Measurements from ENCODE around the gene ANAPC15.
A peak's percentile ranks its signal among the peaks of the same experiment; 100 is the strongest.
"Not testable (repeated sequence)": the region's sequence is repeated elsewhere in the genome, so short reads cannot be mapped to it uniquely, and the experiment has no call there.

The ANAPC15 gene

DNA sequence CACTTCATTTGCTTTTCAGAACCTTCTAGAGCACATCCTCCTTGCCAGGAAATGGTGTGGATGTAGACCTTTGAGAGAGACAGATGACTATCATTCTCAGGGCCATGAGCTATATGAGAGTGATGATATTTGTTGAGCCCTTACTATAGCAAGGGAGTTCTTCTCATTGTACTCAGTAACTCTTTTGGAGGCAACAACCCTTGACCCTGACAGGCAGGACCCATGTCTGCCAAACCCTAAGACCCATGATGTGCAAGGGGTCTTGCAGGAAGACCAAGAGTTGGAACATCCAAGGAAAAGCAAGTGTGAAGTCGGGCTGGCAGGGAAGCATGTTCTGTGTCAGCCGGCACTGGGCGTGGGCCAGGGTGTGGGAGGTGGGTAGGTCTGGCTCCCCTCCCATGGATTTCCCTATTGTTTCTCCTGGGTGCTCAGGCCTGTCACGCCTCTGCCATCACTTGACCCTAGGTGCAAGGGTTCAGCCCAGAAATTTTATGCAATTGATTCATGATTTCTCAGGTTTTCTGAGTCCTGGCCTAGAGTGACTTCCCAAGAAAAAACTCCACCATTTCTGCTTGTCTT lies 24.3 kb upstream of the ANAPC15 start:
- H3K4me1 Mint-ChIP-seq (ENCODE audit: low read depth): peaks cover 7% of the 10 kb centered on the region
- no peak overlapping the region for H3K27ac Mint-ChIP-seq
- peaks cover 5% of the 10 kb centered on the region for H3K27me3 Mint-ChIP-seq
- H3K36me3 Mint-ChIP-seq: no peaks in the 10 kb centered on the region
- H3K4me3 Mint-ChIP-seq: no peak overlapping the region
- no peaks in the 10 kb centered on the region for H3K9me3 Mint-ChIP-seq (ENCODE audit: low read depth)

DNA sequence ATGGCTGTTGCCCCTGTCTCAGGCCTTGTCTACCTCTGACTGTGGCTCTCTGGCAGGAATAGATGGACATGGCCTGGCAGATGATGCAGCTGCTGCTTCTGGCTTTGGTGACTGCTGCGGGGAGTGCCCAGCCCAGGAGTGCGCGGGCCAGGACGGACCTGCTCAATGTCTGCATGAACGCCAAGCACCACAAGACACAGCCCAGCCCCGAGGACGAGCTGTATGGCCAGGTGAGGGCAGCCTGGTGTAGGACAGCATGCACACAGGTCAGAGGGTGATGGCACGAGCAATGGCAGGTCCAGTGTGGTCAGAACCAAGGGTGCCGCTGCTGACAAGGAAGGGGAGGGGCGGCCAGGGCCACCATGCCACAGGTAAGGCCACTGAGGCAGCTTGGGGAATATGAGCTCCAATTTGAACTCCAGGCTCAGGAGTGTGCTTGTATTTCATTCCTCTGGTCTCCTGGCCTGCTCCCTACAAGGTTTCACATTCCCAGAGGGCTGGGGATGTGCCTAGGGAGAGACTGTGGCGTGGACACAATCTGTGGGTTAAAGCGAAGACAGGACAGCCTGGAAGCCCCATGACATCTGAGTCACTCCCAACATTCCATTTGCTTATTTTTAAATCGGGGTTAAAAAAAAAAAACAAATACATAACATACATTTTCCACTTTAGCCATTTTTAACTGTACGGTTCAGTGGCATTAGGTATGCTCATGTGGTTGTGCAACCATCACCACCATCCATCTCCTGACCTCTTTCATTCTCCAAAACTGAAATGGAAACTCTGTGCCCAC lies 23.6 kb upstream of the ANAPC15 start:
- no peak overlapping the region for H3K4me3 Mint-ChIP-seq
- H3K9me3 Mint-ChIP-seq (ENCODE audit: low read depth): no peaks in the 10 kb centered on the region
- peaks cover 5% of the 10 kb centered on the region for H3K27me3 Mint-ChIP-seq
- peaks cover 3% of the 10 kb centered on the region for H3K4me1 Mint-ChIP-seq (ENCODE audit: low read depth)
- no peak overlapping the region for H3K27ac Mint-ChIP-seq
- no peaks in the 10 kb centered on the region for H3K36me3 Mint-ChIP-seq

DNA sequence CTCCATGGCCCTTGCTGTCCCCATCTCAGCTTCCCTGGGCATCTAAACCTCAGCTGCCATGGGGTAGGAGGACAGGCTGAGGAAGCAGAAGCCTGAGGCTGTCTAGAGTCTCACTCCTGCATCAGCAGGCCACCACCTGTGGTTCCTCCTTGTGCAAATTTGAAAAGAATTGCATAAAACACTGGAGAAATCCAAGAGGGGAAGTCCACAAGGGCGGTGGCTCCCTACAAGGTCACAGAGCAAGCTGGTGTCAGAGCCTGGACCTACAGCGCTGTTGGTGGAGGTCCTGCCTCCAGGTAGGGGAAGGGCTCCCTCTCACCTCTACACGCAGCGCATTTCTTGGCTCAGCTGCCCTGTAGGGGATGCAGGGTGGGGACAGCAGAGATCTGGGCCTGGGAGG lies 23.0 kb upstream of the ANAPC15 start, which contains the start of gene FOLR3:
Gene FOLR3, plus strand, starts transcription at position 253 of the 400 bp plus-strand sequence. CDS start 228 bp downstream, outside the sequence.
- not testable (repeated sequence) for H3K4me3 Mint-ChIP-seq; H3K27ac Mint-ChIP-seq; H3K36me3 Mint-ChIP-seq; H3K27me3 Mint-ChIP-seq; H3K4me1 Mint-ChIP-seq (ENCODE audit: low read depth); H3K9me3 Mint-ChIP-seq (ENCODE audit: low read depth)

- peaks cover 14% of the 10 kb centered on the region for H3K9me3 Mint-ChIP-seq (ENCODE audit: low read depth)
- H3K27me3 Mint-ChIP-seq: peaks cover 4% of the 10 kb centered on the region
- no peaks in the 10 kb centered on the region for H3K4me1 Mint-ChIP-seq (ENCODE audit: low read depth)
- H3K27ac Mint-ChIP-seq: no peak overlapping the region
- H3K4me3 Mint-ChIP-seq: no peak overlapping the region
- peaks cover 14% of the 10 kb centered on the region for H3K36me3 Mint-ChIP-seq
Observed at GRCh38 chr11:72132646-72133045, 20.2 kb upstream of the ANAPC15 start.

- Mint-ChIP-seq H3K4me1 (ENCODE audit: low read depth) (no peaks in the 10 kb centered on the region), H3K9me3 (ENCODE audit: low read depth) (peaks cover 18% of the 10 kb centered on the region), H3K4me3 (no peak overlapping the region), H3K27me3 (peaks cover 4% of the 10 kb centered on the region), H3K36me3 (peaks cover 14% of the 10 kb centered on the region), H3K27ac (no peak overlapping the region)
Observed at GRCh38 chr11:72129381-72129780, 16.9 kb upstream of the ANAPC15 start.

DNA sequence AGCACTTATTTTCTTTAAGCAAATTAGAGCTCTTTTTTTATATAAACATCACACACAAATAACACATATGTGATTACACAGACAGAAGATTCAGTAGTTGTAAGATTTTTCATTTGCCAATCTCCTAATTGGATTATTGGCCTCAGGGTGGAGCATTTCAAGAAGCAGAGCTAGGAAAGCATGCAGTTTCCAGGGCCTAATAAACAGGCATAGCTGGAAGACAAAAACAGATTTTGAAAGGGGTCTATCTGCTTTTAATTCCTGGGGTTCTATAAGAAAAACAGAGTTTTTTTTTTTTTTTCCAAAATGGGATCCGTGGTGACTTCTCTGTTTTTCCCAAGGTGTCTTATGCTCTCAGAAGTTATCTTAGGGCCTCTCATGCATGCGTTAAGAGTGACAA lies 15.4 kb upstream of the ANAPC15 start:
- Mint-ChIP-seq H3K36me3 (peaks cover 14% of the 10 kb centered on the region), H3K4me3 (no peak overlapping the region), H3K27ac (no peak overlapping the region), H3K9me3 (ENCODE audit: low read depth) (peaks cover 18% of the 10 kb centered on the region), H3K4me1 (ENCODE audit: low read depth) (no peaks in the 10 kb centered on the region), H3K27me3 (peaks cover 4% of the 10 kb centered on the region)

- H3K27ac Mint-ChIP-seq: no peak overlapping the region
- no peak overlapping the region for H3K4me3 Mint-ChIP-seq
- peaks cover 1% of the 10 kb centered on the region for H3K27me3 Mint-ChIP-seq
- no peaks in the 10 kb centered on the region for H3K4me1 Mint-ChIP-seq (ENCODE audit: low read depth)
- peaks cover 14% of the 10 kb centered on the region for H3K36me3 Mint-ChIP-seq
- peaks cover 18% of the 10 kb centered on the region for H3K9me3 Mint-ChIP-seq (ENCODE audit: low read depth)
Observed at GRCh38 chr11:72125956-72126355, 13.5 kb upstream of the ANAPC15 start.

DNA sequence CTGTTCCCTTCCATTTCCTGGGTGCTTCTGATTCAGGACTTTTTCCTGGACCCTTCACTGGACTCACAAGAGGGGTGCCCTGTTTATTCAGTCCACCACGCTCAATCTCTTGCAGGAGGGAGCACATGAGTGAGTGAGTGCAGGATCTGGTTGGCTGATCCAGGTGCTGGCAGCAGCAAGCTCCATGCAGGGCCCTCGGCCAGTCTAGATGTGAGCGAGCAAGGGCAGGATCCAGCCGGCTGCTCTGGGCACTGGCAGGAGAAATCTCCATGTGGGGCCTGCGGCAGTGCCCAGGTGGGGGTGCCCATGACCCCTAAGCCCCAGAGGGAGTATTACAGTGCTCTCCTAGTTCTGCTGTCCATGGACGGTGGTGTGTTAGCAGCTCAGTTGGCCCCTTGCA lies 11.6 kb upstream of the ANAPC15 start:
- peaks cover 1% of the 10 kb centered on the region for H3K27me3 Mint-ChIP-seq
- no peak overlapping the region for H3K27ac Mint-ChIP-seq
- H3K36me3 Mint-ChIP-seq: peaks cover 9% of the 10 kb centered on the region
- no peak overlapping the region for H3K4me3 Mint-ChIP-seq
- no peaks in the 10 kb centered on the region for H3K4me1 Mint-ChIP-seq (ENCODE audit: low read depth)
- peaks cover 16% of the 10 kb centered on the region for H3K9me3 Mint-ChIP-seq (ENCODE audit: low read depth)

GRCh38 chr11:72123117-72123653 lies 10.7 kb upstream of the ANAPC15 start:
- H3K4me1 Mint-ChIP-seq (ENCODE audit: low read depth): no peaks in the 10 kb centered on the region
- no peaks in the 10 kb centered on the region for H3K27me3 Mint-ChIP-seq
- peaks cover 9% of the 10 kb centered on the region for H3K9me3 Mint-ChIP-seq (ENCODE audit: low read depth)
- H3K4me3 Mint-ChIP-seq: no peak overlapping the region
- peaks cover 3% of the 10 kb centered on the region for H3K36me3 Mint-ChIP-seq
- H3K27ac Mint-ChIP-seq: no peak overlapping the region

DNA sequence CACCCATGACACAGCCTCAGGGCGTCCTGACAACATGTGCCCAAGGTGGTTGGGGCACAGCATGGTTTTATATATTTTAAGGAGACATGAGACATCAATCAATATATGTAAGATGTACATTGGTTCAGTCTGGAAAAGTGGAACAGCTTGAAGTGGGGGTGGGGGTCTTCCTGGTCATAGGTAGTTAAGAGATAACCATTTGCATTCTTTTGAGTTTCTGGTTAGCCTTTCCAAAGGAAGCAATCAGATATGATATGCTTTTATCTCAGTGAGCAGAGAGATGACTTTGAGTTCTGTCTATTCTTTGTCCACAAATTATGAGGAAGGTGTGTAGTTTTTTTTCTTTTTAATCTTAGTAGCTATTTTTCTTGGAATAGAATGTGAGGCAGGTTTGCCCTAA lies 10.1 kb upstream of the ANAPC15 start:
- Mint-ChIP-seq H3K9me3 (ENCODE audit: low read depth) (peaks cover 3% of the 10 kb centered on the region), H3K36me3 (no peaks in the 10 kb centered on the region), H3K27ac (no peak overlapping the region), H3K4me3 (no peak overlapping the region), H3K27me3 (no peaks in the 10 kb centered on the region), H3K4me1 (ENCODE audit: low read depth) (no peaks in the 10 kb centered on the region)

DNA sequence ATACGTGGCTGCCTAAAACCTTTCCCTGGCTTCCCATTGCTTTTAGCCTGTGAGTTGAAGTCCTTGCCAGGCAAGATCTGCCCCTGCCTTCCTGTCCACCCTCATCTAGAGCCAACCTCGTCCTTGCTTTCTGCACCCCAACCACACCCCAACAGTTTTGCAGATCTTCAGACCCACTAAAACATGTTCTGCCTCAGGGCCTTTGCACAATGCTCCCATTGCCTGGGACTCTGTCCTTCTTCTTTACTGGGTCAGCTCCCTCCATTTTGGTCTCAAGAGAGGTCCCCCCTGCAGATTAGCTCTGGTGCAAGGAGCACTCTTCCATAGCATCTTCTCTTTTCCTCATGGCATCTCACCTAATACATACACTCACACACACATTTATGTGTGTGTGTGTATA lies 8.4 kb upstream of the ANAPC15 start:
- no peaks in the 10 kb centered on the region for H3K9me3 Mint-ChIP-seq (ENCODE audit: low read depth)
- H3K36me3 Mint-ChIP-seq: no peaks in the 10 kb centered on the region
- H3K27ac Mint-ChIP-seq: no peak overlapping the region
- H3K27me3 Mint-ChIP-seq: no peaks in the 10 kb centered on the region
- H3K4me3 Mint-ChIP-seq: no peak overlapping the region
- H3K4me1 Mint-ChIP-seq (ENCODE audit: low read depth): no peaks in the 10 kb centered on the region

DNA sequence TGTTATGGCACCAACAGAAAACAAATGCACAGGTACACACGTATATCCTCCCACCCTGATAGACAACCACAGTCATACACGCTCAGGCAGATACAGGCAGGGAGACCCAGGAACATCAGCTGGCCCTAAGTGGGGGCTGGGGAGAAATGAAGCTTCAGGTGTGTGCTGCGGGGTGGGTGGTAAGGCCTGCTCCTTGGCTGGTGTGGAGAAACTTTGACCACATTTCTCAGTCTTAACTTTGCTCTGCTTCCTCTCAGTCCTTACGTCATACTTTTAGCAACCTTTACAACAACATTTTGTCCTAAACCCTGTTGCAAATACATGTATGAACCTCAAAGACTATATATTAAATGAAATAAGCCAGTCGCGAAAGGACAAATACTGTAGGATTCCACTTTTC lies 6.7 kb upstream of the ANAPC15 start:
- Mint-ChIP-seq H3K27ac (no peak overlapping the region), H3K4me3 (no peak overlapping the region), H3K4me1 (ENCODE audit: low read depth) (no peaks in the 10 kb centered on the region), H3K27me3 (no peaks in the 10 kb centered on the region), H3K9me3 (ENCODE audit: low read depth) (no peaks in the 10 kb centered on the region), H3K36me3 (no peaks in the 10 kb centered on the region)

DNA sequence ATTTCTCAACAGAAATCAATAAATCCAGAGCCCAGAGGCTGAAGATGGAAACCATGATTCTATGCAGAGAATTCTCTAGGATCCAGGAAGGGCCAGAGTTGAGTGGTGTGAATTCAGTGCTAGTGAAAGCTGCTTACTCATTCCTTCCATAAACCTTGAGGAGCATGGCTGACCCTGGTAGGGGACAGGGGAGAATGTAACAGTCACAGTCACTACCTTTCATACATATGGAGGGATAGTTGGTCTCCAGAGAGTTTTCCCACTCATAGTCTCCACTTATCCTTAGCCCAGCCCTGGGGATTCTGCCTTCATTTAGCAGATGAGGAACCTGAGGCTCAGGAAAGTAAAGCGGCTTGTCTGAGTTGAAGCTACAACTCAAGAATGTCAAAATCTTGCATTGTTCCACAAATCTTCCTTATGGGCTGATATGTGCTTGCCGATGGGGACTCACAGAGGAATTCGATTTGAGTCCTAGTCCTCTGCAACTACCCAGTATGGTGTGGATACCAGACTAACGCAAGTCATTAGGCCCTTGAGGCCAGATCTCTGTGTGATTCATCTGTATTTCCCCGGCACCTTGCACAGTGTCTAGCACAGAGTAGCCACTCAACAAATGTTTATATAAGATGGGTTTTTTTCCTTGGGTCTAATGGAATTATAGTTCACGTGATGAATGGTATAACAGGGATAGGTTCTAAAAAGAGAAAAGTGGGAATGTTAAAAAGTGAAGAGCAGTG lies 3.7 kb upstream of the ANAPC15 start:
- H3K4me3 Mint-ChIP-seq: no peak overlapping the region
- H3K27me3 Mint-ChIP-seq: no peaks in the 10 kb centered on the region
- H3K27ac Mint-ChIP-seq: no peak overlapping the region
- H3K9me3 Mint-ChIP-seq (ENCODE audit: low read depth): no peaks in the 10 kb centered on the region
- H3K4me1 Mint-ChIP-seq (ENCODE audit: low read depth): peaks cover 16% of the 10 kb centered on the region
- no peaks in the 10 kb centered on the region for H3K36me3 Mint-ChIP-seq

DNA sequence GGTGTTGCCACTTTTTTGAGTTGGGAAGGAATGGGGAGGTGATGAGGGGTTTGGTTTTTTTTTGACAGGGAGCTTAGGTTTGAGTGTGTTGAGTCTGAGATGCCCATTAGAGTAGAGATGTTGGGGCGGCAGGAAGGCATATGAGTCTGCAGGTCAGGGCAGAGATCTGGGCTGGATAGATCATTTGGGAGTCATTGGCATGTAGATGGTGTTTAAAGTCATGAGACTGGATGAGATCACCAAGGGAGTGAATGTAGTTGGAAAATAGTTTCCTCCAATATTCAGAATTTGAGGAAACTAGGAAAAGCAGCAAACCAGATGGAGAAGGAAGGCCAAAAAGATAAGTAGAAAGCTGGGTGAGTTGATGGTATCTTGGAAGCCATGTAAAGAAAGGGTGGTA lies 2.1 kb upstream of the ANAPC15 start:
- Mint-ChIP-seq H3K36me3 (peaks cover 4% of the 10 kb centered on the region), H3K9me3 (ENCODE audit: low read depth) (no peaks in the 10 kb centered on the region), H3K27ac (peak overlapping the region; percentile 2), H3K4me3 (no peak overlapping the region), H3K4me1 (ENCODE audit: low read depth) (peaks cover 18% of the 10 kb centered on the region), H3K27me3 (no peaks in the 10 kb centered on the region)

All from activated naive CD8-positive, alpha-beta T cell (primary cell).